GM12875 (cell line): ENCODE results near the gene INSYN2A.

Experiments
- H3K4me3 ChIP-seq: one replicate; pipeline ENCODE4 v1.5.1; 2011; ENCODE audit warnings: low read depth, low read length, control low read depth
- CTCF ChIP-seq: IDR thresholded peaks from 2 replicates; pipeline ENCODE4 v1.5.1; 2011; ENCODE audit warnings: low read depth, mild to moderate bottlenecking, control low read depth, inconsistent platforms, low read length, moderate library complexity, borderline replicate concordance; ENCODE audit not compliant: insufficient read depth

Gene INSYN2A

GRCh38 chr10:127228195-127228787 lies 31.9 kb upstream of the INSYN2A start:
- no peak overlapping the region for H3K4me3 ChIP-seq
- no peak for TF ChIP-seq CTCF

- H3K4me3 ChIP-seq = no peak overlapping the region
- no peak for TF ChIP-seq CTCF
These were observed 31.3 kb upstream of the INSYN2A start for GRCh38 chr10:127227663-127228062.

- TF ChIP-seq CTCF = no peak
- no peak overlapping the region for H3K4me3 ChIP-seq
These were observed 30.6 kb upstream of the INSYN2A start for GRCh38 chr10:127227027-127227426.

GRCh38 chr10:127221281-127221680 lies 24.9 kb upstream of the INSYN2A start:
- no peak overlapping the region for H3K4me3 ChIP-seq
- no peak for TF ChIP-seq CTCF

- no peak overlapping the region for H3K4me3 ChIP-seq
- TF ChIP-seq CTCF = no peak
These were observed 22.3 kb upstream of the INSYN2A start for GRCh38 chr10:127218658-127219057.

- H3K4me3 ChIP-seq = no peak overlapping the region
- no peak for TF ChIP-seq CTCF
These were observed 20.4 kb upstream of the INSYN2A start for GRCh38 chr10:127216786-127217185.

- H3K4me3 ChIP-seq = no peak overlapping the region
- TF ChIP-seq CTCF = no peak
These were observed 19.9 kb upstream of the INSYN2A start for GRCh38 chr10:127216274-127216673.
